ENCODE measurements around the gene PPIA.

GRCh38 chr7:44760034-44760580, 36.4 kb upstream of the PPIA start:
- TF ChIP-seq YY1 (IDR thresholded peaks at IDR 0.05; ENCODE audit: insufficient read depth, insufficient read length) (no peak), SUZ12 (IDR thresholded peaks at IDR 0.05; ENCODE audit: extremely low read depth, insufficient read depth, insufficient read length) (no peak), ZNF274 (IDR thresholded peaks at IDR 0.05; ENCODE audit: low read depth, low read length) (no peak)

Data from NT2/D1 (cell line).